H1 (cell line): ENCODE results near the gene RMRP. TPM values are rescaled to one million over a fixed set of nuclear protein-coding genes. Genes with fewer than 3 reads are reported as not detected.

Experiments
- BCL11A ChIP-seq, 2 experiments: IDR thresholded peaks; one replicate each; pipeline ENCODE4 v1.6.1; 2011; ENCODE audit warnings: low read depth in 2 of 2, low read length in 2 of 2, mild to moderate bottlenecking in 2 of 2
- CBX8 ChIP-seq: fragments of 300-800, 300-1000 bp; sonication (generic); IDR thresholded peaks from 2 replicates; pipeline ENCODE4 v1.7.1; 2016; ENCODE audit warnings: low read depth, low read length, borderline replicate concordance
- CHD1 ChIP-seq: IDR thresholded peaks from 2 replicates; pipeline ENCODE4 v1.6.1; 2012; ENCODE audit warnings: low read depth, low read length, improper control_type of control experiment
- CREB1 ChIP-seq: IDR thresholded peaks from 2 replicates; pipeline ENCODE4 v1.6.1; 2012; ENCODE audit warnings: inconsistent platforms
- CTBP2 ChIP-seq: IDR thresholded peaks from 2 replicates; pipeline ENCODE4 v1.7.0; 2011; ENCODE audit warnings: borderline replicate concordance, mild to moderate bottlenecking, moderate library complexity, mixed read lengths, low read length; ENCODE audit not compliant: insufficient read depth, insufficient read length
- FOSL1 ChIP-seq: IDR thresholded peaks from 2 replicates; pipeline ENCODE4 v1.6.1; 2011; ENCODE audit warnings: mild to moderate bottlenecking, low read depth, low read length, moderate library complexity; ENCODE audit not compliant: insufficient read depth
- JUN ChIP-seq: IDR thresholded peaks from 2 replicates; pipeline ENCODE4 v1.6.1; 2011; ENCODE audit warnings: low read depth, mild to moderate bottlenecking, improper control_type of control experiment, low read length
- JUND ChIP-seq: IDR thresholded peaks from 2 replicates; pipeline ENCODE4 v1.6.1; 2011; ENCODE audit warnings: mild to moderate bottlenecking, improper control_type of control experiment, low read length
- KDM1A ChIP-seq: fragments of 200-600, 300-600 bp; sonication (generic); IDR thresholded peaks from 2 replicates; pipeline ENCODE4 v1.7.1; 2016; ENCODE audit warnings: mild to moderate bottlenecking, low read length, borderline replicate concordance
- KDM4A ChIP-seq: IDR thresholded peaks from one replicate; pipeline ENCODE4 v1.7.1; 2012; ENCODE audit warnings: low read depth, mild to moderate bottlenecking, moderate library complexity, low read length, inconsistent platforms; ENCODE audit not compliant: severe bottlenecking
- MAFK ChIP-seq: IDR thresholded peaks from 2 replicates; pipeline ENCODE4 v1.6.1; 2012; ENCODE audit warnings: low read depth, mild to moderate bottlenecking, improper control_type of control experiment, low read length
- NRF1 ChIP-seq: IDR thresholded peaks from 2 replicates; pipeline ENCODE4 v1.6.1; 2011; ENCODE audit warnings: mild to moderate bottlenecking, low read depth, low read length, improper control_type of control experiment
- POLR2AphosphoS5 ChIP-seq: IDR thresholded peaks from 2 replicates; pipeline ENCODE4 v1.6.1; 2011; ENCODE audit warnings: low read depth, low read length
- RAD21 ChIP-seq, 2 experiments: IDR thresholded peaks in 1 of 2; conservative IDR thresholded peaks in 1 of 2; 2 replicates each; pipeline ENCODE4 v1.6.1; 2011; ENCODE audit warnings: low read depth in 2 of 2, low read length in 2 of 2, improper control_type of control experiment in 1 of 2, inconsistent platforms in 1 of 2, mild to moderate bottlenecking in 1 of 2, moderate library complexity in 1 of 2
- SIX5 ChIP-seq: IDR thresholded peaks from 2 replicates; pipeline ENCODE4 v1.6.1; 2011; ENCODE audit warnings: mild to moderate bottlenecking, low read depth, low read length
- TAF7 ChIP-seq: optimal IDR thresholded peaks from 2 replicates; pipeline ENCODE3; 2011; ENCODE audit warnings: low read depth, mild to moderate bottlenecking, inconsistent platforms, low read length, moderate library complexity, borderline replicate concordance
- TBP ChIP-seq: IDR thresholded peaks from 2 replicates; pipeline ENCODE4 v1.6.1; 2011; ENCODE audit warnings: low read depth, low read length, improper control_type of control experiment
- polyA plus RNA-seq, 7 experiments: library from polyadenylated mRNA; depleted of rRNA in 3 of 7; stranded (reverse) in 5 of 7; unstranded in 2 of 7; fragments of >200 nt in 5 of 7; fragments of 200-250 nt in 2 of 7; gene quantifications; 1 replicate in 5 of 7; 2 replicates in 1 of 7; 4 replicates in 1 of 7; pipeline versions ENCODE4 v1.2.1 to v1.2.3, GENCODE V29; 2011 to 2013; ENCODE audit warnings: missing spikeins in 2 of 7, mixed read lengths in 2 of 7
- total RNA-seq: library from RNA; stranded (reverse); fragmentation: NEBNext Ultra II Directional; extraction: Animal tissue kit (Norgen Biotek cat#: 25700); gene quantifications from 2 replicates; pipeline ENCODE4 v1.2.1, GENCODE V29; 2021
- TF ChIP-seq, protein P1 (sequence below): IDR thresholded peaks from 2 replicates; pipeline ENCODE4 v1.6.1; 2011; ENCODE audit warnings: low read depth, mild to moderate bottlenecking, low read length; ENCODE audit not compliant: insufficient read depth
- TF ChIP-seq, protein P2 (sequence below): IDR thresholded peaks from 2 replicates; pipeline ENCODE4 v1.6.1; 2012; ENCODE audit warnings: inconsistent platforms
- TF ChIP-seq, protein P3 (sequence below): IDR thresholded peaks from 2 replicates; pipeline ENCODE4 v1.6.1; 2012; ENCODE audit warnings: low read length, inconsistent platforms

The RMRP gene
- total and polyA plus RNA-seq, 2 of the 8 experiments (the other 6 are each of a cell fraction or from before 2014, with no cell fraction given): 169 to 14,987 TPM

DNA sequence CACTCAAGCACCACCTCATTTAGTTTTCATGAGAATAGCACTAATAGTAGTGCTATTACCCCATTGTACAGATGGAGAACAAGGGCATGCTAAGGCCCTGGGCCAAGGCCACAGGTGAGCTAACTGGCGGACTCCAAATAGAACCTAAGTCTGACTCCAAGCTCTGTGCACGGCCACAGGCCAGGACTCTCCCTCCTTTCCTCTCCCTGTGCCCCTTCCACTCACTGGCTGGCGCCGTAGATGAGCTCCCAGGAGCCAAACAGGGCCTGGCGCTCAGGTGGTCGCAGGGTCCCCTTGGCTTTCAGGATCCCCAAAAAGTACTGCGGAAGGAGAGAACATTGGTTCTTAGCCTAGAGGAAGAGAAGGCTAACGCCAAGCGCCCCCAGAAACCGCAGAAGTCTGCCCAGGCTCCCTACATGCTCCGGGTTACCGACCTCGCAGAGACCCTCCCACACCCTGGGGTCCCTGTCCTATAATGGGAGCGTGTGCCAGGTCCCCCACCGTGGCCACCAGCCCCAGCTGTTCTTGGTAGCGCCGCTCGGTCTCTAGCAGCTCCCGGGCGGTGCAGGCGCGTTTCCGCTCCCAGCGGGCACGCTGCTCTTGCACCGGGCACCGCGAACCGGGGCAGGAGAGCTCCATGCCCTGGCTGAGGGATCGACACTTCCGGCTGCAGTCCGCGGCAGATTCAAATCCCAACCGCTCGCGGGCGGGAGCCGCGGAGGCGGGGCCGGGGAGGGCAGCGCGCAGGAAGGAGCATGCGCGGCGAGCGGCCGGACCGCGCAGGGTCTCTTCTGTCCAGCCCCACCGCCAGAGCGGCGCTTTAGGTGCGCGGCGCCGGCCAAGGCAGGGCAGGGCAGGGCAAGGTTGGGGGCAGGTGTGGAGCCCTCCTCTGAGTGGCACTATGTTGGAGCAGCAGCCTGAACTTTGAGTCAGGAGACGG lies 7.0 kb upstream of the RMRP start, which contains the start of gene ARHGEF39 (continued):
- TF ChIP-seq NRF1 (peak; percentile 59), SIX5 (no peak), FOSL1 (no peak), TBP (peak; percentile 66; the same call in 1 of the 2 replicates), CREB1 (no peak), CHD1 (no peak), BCL11A (IDR thresholded peaks at IDR 0.05; ENCODE audit: low read depth in 2 of 2, low read length in 2 of 2) (no peak), KDM1A (no peak), POLR2AphosphoS5 (peak; percentile 81), RAD21 (IDR thresholded peaks at IDR 0.05 in 1 of 2, conservative IDR thresholded peaks at IDR 0.05 in 1 of 2; ENCODE audit: low read depth in 2 of 2, low read length in 2 of 2) (peak; percentile 41 to 44), CBX8 (no peak), TAF7 (peak; percentile 27), JUND (no peak), CTBP2 (peak; percentile 43), KDM4A (no peak), JUN (no peak), MAFK (no peak)
- TF ChIP-seq, protein P1, sequence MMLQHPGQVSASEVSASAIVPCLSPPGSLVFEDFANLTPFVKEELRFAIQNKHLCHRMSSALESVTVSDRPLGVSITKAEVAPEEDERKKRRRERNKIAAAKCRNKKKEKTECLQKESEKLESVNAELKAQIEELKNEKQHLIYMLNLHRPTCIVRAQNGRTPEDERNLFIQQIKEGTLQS: no peak
- TF ChIP-seq, protein P2, sequence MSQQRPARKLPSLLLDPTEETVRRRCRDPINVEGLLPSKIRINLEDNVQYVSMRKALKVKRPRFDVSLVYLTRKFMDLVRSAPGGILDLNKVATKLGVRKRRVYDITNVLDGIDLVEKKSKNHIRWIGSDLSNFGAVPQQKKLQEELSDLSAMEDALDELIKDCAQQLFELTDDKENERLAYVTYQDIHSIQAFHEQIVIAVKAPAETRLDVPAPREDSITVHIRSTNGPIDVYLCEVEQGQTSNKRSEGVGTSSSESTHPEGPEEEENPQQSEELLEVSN: no peak; the same call in 1 of the 2 replicates
- TF ChIP-seq, protein P3, sequence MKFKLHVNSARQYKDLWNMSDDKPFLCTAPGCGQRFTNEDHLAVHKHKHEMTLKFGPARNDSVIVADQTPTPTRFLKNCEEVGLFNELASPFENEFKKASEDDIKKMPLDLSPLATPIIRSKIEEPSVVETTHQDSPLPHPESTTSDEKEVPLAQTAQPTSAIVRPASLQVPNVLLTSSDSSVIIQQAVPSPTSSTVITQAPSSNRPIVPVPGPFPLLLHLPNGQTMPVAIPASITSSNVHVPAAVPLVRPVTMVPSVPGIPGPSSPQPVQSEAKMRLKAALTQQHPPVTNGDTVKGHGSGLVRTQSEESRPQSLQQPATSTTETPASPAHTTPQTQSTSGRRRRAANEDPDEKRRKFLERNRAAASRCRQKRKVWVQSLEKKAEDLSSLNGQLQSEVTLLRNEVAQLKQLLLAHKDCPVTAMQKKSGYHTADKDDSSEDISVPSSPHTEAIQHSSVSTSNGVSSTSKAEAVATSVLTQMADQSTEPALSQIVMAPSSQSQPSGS: no peak
